ENCODE measurements around the gene CDS2. TPM values are rescaled to one million over a fixed set of nuclear protein-coding genes. Genes with fewer than 3 reads are reported as not detected.

The CDS2 gene
- total RNA-seq, 2 experiments from 2014 or later, result 23.2 to 24.1 TPM

GRCh38 chr20:5119435-5120184 is 7.2 kb upstream of the CDS2 start, which contains the start of gene PCNA:
PCNA (minus strand) TSS chr20:5119958; CDS start chr20:5119798, 160 bp downstream.
- peaks cover 42% of the 10 kb centered on the region for H3K36me3 Mint-ChIP-seq (ENCODE audit: low read depth)
- peak; percentile 99 for DNase-seq
- H3K9me3 Mint-ChIP-seq, result no peaks in the 10 kb centered on the region
- no peaks in the 10 kb centered on the region for H3K27me3 Mint-ChIP-seq (ENCODE audit: low read depth)
- CTCF ChIA-PET, result interaction anchor here (0.6 to 2.7 kb wide), 9 partner anchors 8 to 357 kb away, joined by 3 to 14 read pairs (median 3); no protein-coding TSS in a partner anchor
- intact Hi-C loops (cut with micrococcal nuclease), result loop anchor here (1.0 to 10.0 kb wide), 4 partner anchors 8 to 392 kb away; partner anchors contain the start of gene CDS2
- peaks cover 44% of the 10 kb centered on the region for H3K4me1 Mint-ChIP-seq (ENCODE audit: low read depth)
- peak within 1 kb of the TSS; percentile 99 for H3K27ac Mint-ChIP-seq
- H3K4me3 Mint-ChIP-seq, result peak within 1 kb of the TSS; percentile 93

- Mint-ChIP-seq H3K27ac (peak overlapping the region; percentile 99), H3K4me1 (ENCODE audit: low read depth) (peaks cover 45% of the 10 kb centered on the region), H3K9me3 (no peaks in the 10 kb centered on the region), H3K4me3 (peak overlapping the region; percentile 93), H3K36me3 (ENCODE audit: low read depth) (peaks cover 40% of the 10 kb centered on the region), H3K27me3 (ENCODE audit: low read depth) (no peaks in the 10 kb centered on the region)
- CTCF ChIA-PET, result interaction anchor here (0.6 to 2.7 kb wide), 9 partner anchors 8 to 358 kb away, joined by 3 to 14 read pairs (median 3); no protein-coding TSS in a partner anchor
- no peak for DNase-seq
- intact Hi-C loops (cut with micrococcal nuclease), result loop anchor here (1.0 to 10.0 kb wide), 3 partner anchors 42 to 393 kb away; no protein-coding TSS in a partner anchor
Measured at GRCh38 chr20:5120185-5120476, 6.7 kb upstream of the CDS2 start.

GRCh38 chr20:5122873-5123260 is 3.9 kb upstream of the CDS2 start:
- Mint-ChIP-seq H3K27me3 (ENCODE audit: low read depth) (no peaks in the 10 kb centered on the region), H3K4me1 (ENCODE audit: low read depth) (peaks cover 37% of the 10 kb centered on the region), H3K27ac (no peak overlapping the region), H3K4me3 (no peak overlapping the region), H3K36me3 (ENCODE audit: low read depth) (peaks cover 16% of the 10 kb centered on the region), H3K9me3 (no peaks in the 10 kb centered on the region)
- CTCF ChIA-PET, result interaction anchor here (0.6 to 1.7 kb wide), 2 partner anchors 61 to 70 kb away, joined by 3 to 5 read pairs; no protein-coding TSS in a partner anchor
- no peak for DNase-seq
- intact Hi-C loops (cut with micrococcal nuclease), result loop anchor here (10.0 kb wide), 1 partner anchor 232 kb away; no protein-coding TSS in a partner anchor

- Mint-ChIP-seq H3K4me3 (peak overlapping the region; percentile 90), H3K27ac (peak overlapping the region; percentile 94), H3K36me3 (ENCODE audit: low read depth) (peaks cover 3% of the 10 kb centered on the region), H3K9me3 (no peaks in the 10 kb centered on the region), H3K4me1 (ENCODE audit: low read depth) (peaks cover 48% of the 10 kb centered on the region), H3K27me3 (ENCODE audit: low read depth) (no peaks in the 10 kb centered on the region)
- CTCF ChIA-PET, result interaction anchor here (0.7 to 8.5 kb wide), 15 partner anchors 8 to 198 kb away, joined by 3 to 180 read pairs (median 6); no protein-coding TSS in a partner anchor
- DNase-seq, result peak; percentile 86
- intact Hi-C loops (cut with micrococcal nuclease), result loop anchor here (1.0 to 10.0 kb wide), 4 partner anchors 8 to 625 kb away; partner anchors contain the start of genes PCNA and SHLD1
Measured at GRCh38 chr20:5127204-5127858, 523 bp downstream of the CDS2 start.

- peak overlapping the region; percentile 90 for H3K4me3 Mint-ChIP-seq
- intact Hi-C loops (cut with micrococcal nuclease), result loop anchor here (1.0 to 10.0 kb wide), 4 partner anchors 9 to 624 kb away; partner anchors contain the start of genes PCNA and SHLD1
- H3K27ac Mint-ChIP-seq, result peak overlapping the region; percentile 94
- H3K4me1 Mint-ChIP-seq (ENCODE audit: low read depth), result peaks cover 44% of the 10 kb centered on the region
- H3K9me3 Mint-ChIP-seq, result no peaks in the 10 kb centered on the region
- DNase-seq, result no peak
- H3K36me3 Mint-ChIP-seq (ENCODE audit: low read depth), result peaks cover 3% of the 10 kb centered on the region
- CTCF ChIA-PET, result interaction anchor here (1.1 to 8.5 kb wide), 3 partner anchors 26 to 95 kb away, joined by 8 to 180 read pairs (median 11); no protein-coding TSS in a partner anchor
- H3K27me3 Mint-ChIP-seq (ENCODE audit: low read depth), result no peaks in the 10 kb centered on the region
Measured at GRCh38 chr20:5127859-5128424, 1.1 kb downstream of the CDS2 start.

GRCh38 chr20:5128886-5129285 is 2.1 kb downstream of the CDS2 start:
- peak overlapping the region; percentile 90 for H3K4me3 Mint-ChIP-seq
- peak overlapping the region; percentile 94 for H3K27ac Mint-ChIP-seq
- CTCF ChIA-PET, result interaction anchor here (0.6 to 8.5 kb wide), 5 partner anchors 8 to 365 kb away, joined by 3 to 180 read pairs (median 5); no protein-coding TSS in a partner anchor

GRCh38 chr20:5131502-5131901 is 4.7 kb downstream of the CDS2 start:
- Mint-ChIP-seq H3K27ac (peak overlapping the region; percentile 61), H3K36me3 (ENCODE audit: low read depth) (peaks cover 5% of the 10 kb centered on the region), H3K9me3 (no peaks in the 10 kb centered on the region), H3K27me3 (ENCODE audit: low read depth) (no peaks in the 10 kb centered on the region), H3K4me1 (ENCODE audit: low read depth) (peaks cover 34% of the 10 kb centered on the region), H3K4me3 (no peak overlapping the region)
- DNase-seq, result no peak
- CTCF ChIA-PET, result interaction anchor here (0.9 to 8.5 kb wide), 4 partner anchors 9 to 57 kb away, joined by 3 to 180 read pairs (median 4); no protein-coding TSS in a partner anchor
- intact Hi-C loops (cut with micrococcal nuclease), result no loop called here

More at GRCh38 chr20:5128886-5129285, 2.1 kb downstream of the CDS2 start:
- Mint-ChIP-seq H3K36me3 (ENCODE audit: low read depth) (peaks cover 4% of the 10 kb centered on the region), H3K9me3 (no peaks in the 10 kb centered on the region), H3K4me1 (ENCODE audit: low read depth) (peaks cover 44% of the 10 kb centered on the region), H3K27me3 (ENCODE audit: low read depth) (no peaks in the 10 kb centered on the region)
- DNase-seq, result no peak
- intact Hi-C loops (cut with micrococcal nuclease), result loop anchor here (5.0 to 10.0 kb wide), 3 partner anchors 226 to 623 kb away; partner anchors contain the start of gene SHLD1

GRCh38 chr20:5133998-5134397 is 7.2 kb downstream of the CDS2 start:
- H3K9me3 Mint-ChIP-seq, result no peaks in the 10 kb centered on the region
- DNase-seq, result no peak
- H3K4me1 Mint-ChIP-seq (ENCODE audit: low read depth), result peaks cover 18% of the 10 kb centered on the region
- no peaks in the 10 kb centered on the region for H3K27me3 Mint-ChIP-seq (ENCODE audit: low read depth)
- no peak overlapping the region for H3K27ac Mint-ChIP-seq
- intact Hi-C loops (cut with micrococcal nuclease), result no loop called here
- CTCF ChIA-PET, result no interaction called here
- peaks cover 2% of the 10 kb centered on the region for H3K36me3 Mint-ChIP-seq (ENCODE audit: low read depth)
- no peak overlapping the region for H3K4me3 Mint-ChIP-seq

- CTCF ChIA-PET, result interaction anchor here (1.2 kb wide), 1 partner anchor 9 kb away, joined by 4 read pairs; the partner anchor contains the start of gene CDS2
- intact Hi-C loops (cut with micrococcal nuclease), result no loop called here
- no peaks in the 10 kb centered on the region for H3K27me3 Mint-ChIP-seq (ENCODE audit: low read depth)
Measured at GRCh38 chr20:5135363-5136012, 8.7 kb downstream of the CDS2 start.

GRCh38 chr20:5136096-5136495 is 9.3 kb downstream of the CDS2 start:
- Mint-ChIP-seq H3K36me3 (ENCODE audit: low read depth) (peaks cover 2% of the 10 kb centered on the region), H3K4me1 (ENCODE audit: low read depth) (peaks cover 21% of the 10 kb centered on the region), H3K27ac (no peak overlapping the region), H3K4me3 (no peak overlapping the region), H3K9me3 (no peaks in the 10 kb centered on the region), H3K27me3 (ENCODE audit: low read depth) (no peaks in the 10 kb centered on the region)
- DNase-seq, result no peak
- CTCF ChIA-PET, result no interaction called here
- intact Hi-C loops (cut with micrococcal nuclease), result no loop called here

More at GRCh38 chr20:5135363-5136012, 8.7 kb downstream of the CDS2 start:
- Mint-ChIP-seq H3K36me3 (ENCODE audit: low read depth) (peaks cover 2% of the 10 kb centered on the region), H3K4me3 (no peak overlapping the region), H3K4me1 (ENCODE audit: low read depth) (peaks cover 25% of the 10 kb centered on the region), H3K27ac (no peak overlapping the region), H3K9me3 (no peaks in the 10 kb centered on the region)
- DNase-seq, result no peak

- H3K27ac Mint-ChIP-seq, result no peak overlapping the region
- intact Hi-C loops (cut with micrococcal nuclease), result no loop called here
- CTCF ChIA-PET, result interaction anchor here (0.9 to 1.5 kb wide), 3 partner anchors 9 to 14 kb away, joined by 3 to 5 read pairs (median 4); partner anchors contain the start of gene CDS2
- no peaks in the 10 kb centered on the region for H3K27me3 Mint-ChIP-seq (ENCODE audit: low read depth)
- no peak for DNase-seq
- H3K9me3 Mint-ChIP-seq, result no peaks in the 10 kb centered on the region
- no peak overlapping the region for H3K4me3 Mint-ChIP-seq
- H3K4me1 Mint-ChIP-seq (ENCODE audit: low read depth), result peaks cover 43% of the 10 kb centered on the region
- H3K36me3 Mint-ChIP-seq (ENCODE audit: low read depth), result peaks cover 1% of the 10 kb centered on the region
Measured at GRCh38 chr20:5140195-5140594, 13.4 kb downstream of the CDS2 start.

Measured in activated naive CD4-positive, alpha-beta T cell treated with anti-CD3 and anti-CD28 coated beads for 36 hours (primary cell).